BLaER1 treated with 17β-estradiol and CSF1 and Interleukin-3, amounts not matched to agents 10 nM and 100 nM (cell line): ENCODE data around the gene PSMD11.

Source experiments
- H3K27ac ChIP-seq, 11 experiments: shearing (Covaris generic); formaldehyde crosslinking; 2 replicates each; pipeline ENCODE4 v1.8.1; 2022
- H3K27me3 ChIP-seq, 11 experiments: shearing (Covaris generic); formaldehyde crosslinking; 2 replicates each; pipeline ENCODE4 v1.8.1; 2022
- H3K36me3 ChIP-seq, 11 experiments: shearing (Covaris generic); formaldehyde crosslinking; 2 replicates each; pipeline ENCODE4 v1.8.1; 2022
- H3K4me1 ChIP-seq, 10 experiments: shearing (Covaris generic); formaldehyde crosslinking; 2 replicates each; pipeline ENCODE4 v1.8.1; 2022
- H3K4me2 ChIP-seq, 11 experiments: shearing (Covaris generic); formaldehyde crosslinking; 2 replicates each; pipeline ENCODE4 v1.8.1; 2022
- H3K4me3 ChIP-seq, 10 experiments: shearing (Covaris generic); formaldehyde crosslinking; 2 replicates each; pipeline ENCODE4 v1.8.1; 2022
- H3K9ac ChIP-seq, 11 experiments: shearing (Covaris generic); formaldehyde crosslinking; 2 replicates each; pipeline ENCODE4 v1.8.1; 2022
- H3K9me3 ChIP-seq, 11 experiments: shearing (Covaris generic); formaldehyde crosslinking; replicated peaks in 1 of 11; 2 replicates each; pipeline ENCODE4 v1.8.1; 2022
- H4K20me1 ChIP-seq, 11 experiments: shearing (Covaris generic); formaldehyde crosslinking; 2 replicates each; pipeline ENCODE4 v1.8.1; 2022
- Cebpa-rat ChIP-seq, 11 experiments: shearing (Covaris generic); IDR thresholded peaks; 2 replicates each; pipeline ENCODE4 v1.8.1; 2022

The PSMD11 gene

GRCh38 chr17:32503251-32504165, 59.2 kb downstream of the PSMD11 start:
- Histone ChIP-seq H3K27ac (peak overlapping the region; percentile 17 to 81 (median 71); a peak in 21 of 22 replicates), H3K27me3 (no peaks in the 10 kb centered on the region), H4K20me1 (no peaks in the 10 kb centered on the region; a peak in 1 of 22 replicates), H3K9me3 (no peaks in the 10 kb centered on the region), H3K36me3 (no peaks in the 10 kb centered on the region), H3K4me1 (peaks cover 23 to 29% (median 26%) of the 10 kb centered on the region in 10 experiments), H3K9ac (peak overlapping the region; percentile 25 to 62 (median 55); a peak in 15 of 22 replicates), H3K4me3 (no peak overlapping the region), H3K4me2 (peak overlapping the region; percentile 62 to 95 (median 85))
- TF ChIP-seq Cebpa-rat (IDR thresholded peaks at IDR 0.05) = peak in 3 of 11 experiments; percentile 5 to 28 (median 9); a peak in 4 of 22 replicates

GRCh38 chr17:32504166-32504990, 60.1 kb downstream of the PSMD11 start:
- Histone ChIP-seq H3K27ac (peak overlapping the region; percentile 17 to 81 (median 71); a peak in 21 of 22 replicates), H3K9me3 (no peaks in the 10 kb centered on the region), H3K4me1 (peaks cover 23 to 29% (median 26%) of the 10 kb centered on the region in 10 experiments), H4K20me1 (no peaks in the 10 kb centered on the region; a peak in 1 of 22 replicates), H3K4me2 (peak overlapping the region; percentile 62 to 95 (median 85)), H3K4me3 (no peak overlapping the region), H3K9ac (peak overlapping the region; percentile 25 to 62 (median 55); a peak in 15 of 22 replicates), H3K36me3 (no peaks in the 10 kb centered on the region), H3K27me3 (no peaks in the 10 kb centered on the region)
- no peak for TF ChIP-seq Cebpa-rat (IDR thresholded peaks at IDR 0.05)

DNA sequence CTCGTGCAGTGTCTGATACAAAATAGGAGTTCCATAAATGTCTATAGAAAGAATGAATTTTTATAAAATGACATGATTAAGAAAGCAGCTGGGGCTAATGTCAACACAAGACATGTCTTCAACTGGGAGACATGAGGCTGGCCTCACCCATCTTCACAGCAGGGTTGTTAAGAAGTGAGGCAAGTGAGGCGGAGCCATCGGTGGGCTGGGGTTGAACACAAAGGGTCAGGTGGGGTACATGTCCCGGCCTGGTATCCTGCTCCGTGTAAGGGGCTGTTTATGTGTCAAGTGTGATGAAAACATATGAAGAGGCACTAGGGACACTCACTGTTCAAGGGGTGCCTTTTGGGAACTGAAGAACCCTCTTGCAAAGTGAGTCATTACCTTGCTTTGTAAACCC, 64.6 kb downstream of the PSMD11 start:
- Histone ChIP-seq H3K4me3 (no peak overlapping the region), H4K20me1 (no peaks in the 10 kb centered on the region; a peak in 1 of 22 replicates), H3K9ac (no peak overlapping the region), H3K27me3 (no peaks in the 10 kb centered on the region), H3K4me2 (no peak overlapping the region), H3K4me1 (peaks cover 11 to 39% (median 33%) of the 10 kb centered on the region in 10 experiments), H3K9me3 (no peaks in the 10 kb centered on the region), H3K27ac (no peak overlapping the region), H3K36me3 (no peaks in the 10 kb centered on the region)
- TF ChIP-seq Cebpa-rat (IDR thresholded peaks at IDR 0.05) = no peak

- no peak overlapping the region for H3K4me3 ChIP-seq
- H3K9ac ChIP-seq = no peak overlapping the region
- H3K27ac ChIP-seq = no peak overlapping the region
- no peaks in the 10 kb centered on the region for H3K27me3 ChIP-seq
- TF ChIP-seq Cebpa-rat (IDR thresholded peaks at IDR 0.05) = no peak
- H3K4me2 ChIP-seq = peak overlapping the region in 8 of 11 experiments; percentile 31 to 64 (median 52); a peak in 15 of 22 replicates
- no peaks in the 10 kb centered on the region for H3K36me3 ChIP-seq
- H3K4me1 ChIP-seq = peaks cover under 1 to 36% (median 27%) of the 10 kb centered on the region in 10 experiments; a peak in 18 of 20 replicates
- no peaks in the 10 kb centered on the region for H4K20me1 ChIP-seq
- no peaks in the 10 kb centered on the region for H3K9me3 ChIP-seq
These were observed 66.2 kb downstream of the PSMD11 start for GRCh38 chr17:32510466-32510865.

DNA sequence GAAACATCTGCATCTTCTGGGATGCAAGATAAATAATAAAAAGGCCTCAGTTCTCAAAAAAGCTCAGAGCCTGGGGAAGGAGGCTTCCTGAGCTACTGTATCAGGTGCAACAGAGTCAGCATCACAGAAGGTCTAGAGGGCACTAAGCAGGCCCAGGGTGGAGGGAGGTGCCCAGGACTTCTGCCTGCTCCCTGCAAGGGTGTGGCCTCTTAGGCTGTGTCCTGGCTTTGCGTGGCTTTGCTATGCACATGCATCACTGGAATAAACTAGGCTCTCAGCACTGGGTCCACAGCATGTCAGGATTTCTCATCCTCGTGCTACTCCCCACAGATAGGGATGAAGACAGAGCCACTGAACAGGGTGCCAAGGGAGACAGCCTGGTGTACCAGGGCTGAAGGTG, 68.0 kb downstream of the PSMD11 start:
- no peaks in the 10 kb centered on the region for H3K36me3 ChIP-seq
- H3K27ac ChIP-seq = no peak overlapping the region
- no peaks in the 10 kb centered on the region for H3K27me3 ChIP-seq
- H3K4me3 ChIP-seq = no peak overlapping the region
- peaks cover 19 to 55% (median 46%) of the 10 kb centered on the region in 10 experiments for H3K4me1 ChIP-seq
- H4K20me1 ChIP-seq = no peaks in the 10 kb centered on the region
- H3K9me3 ChIP-seq = no peaks in the 10 kb centered on the region
- H3K9ac ChIP-seq = no peak overlapping the region
- TF ChIP-seq Cebpa-rat (IDR thresholded peaks at IDR 0.05) = no peak
- peak overlapping the region in 2 of 11 experiments; percentile 10 to 61; a peak in 2 of 22 replicates for H3K4me2 ChIP-seq

GRCh38 chr17:32513579-32513978, 69.3 kb downstream of the PSMD11 start:
- TF ChIP-seq Cebpa-rat (IDR thresholded peaks at IDR 0.05) = no peak
- no peaks in the 10 kb centered on the region for H3K36me3 ChIP-seq
- H3K4me3 ChIP-seq = no peak overlapping the region
- peaks cover 22 to 68% (median 58%) of the 10 kb centered on the region in 10 experiments for H3K4me1 ChIP-seq
- H3K9ac ChIP-seq = no peak overlapping the region
- peaks cover 0 to 2% (median 0%) of the 10 kb centered on the region in 11 experiments; a peak in 1 of 22 replicates for H4K20me1 ChIP-seq
- H3K27me3 ChIP-seq = peaks cover 0 to 7% (median 0%) of the 10 kb centered on the region in 11 experiments; a peak in 3 of 22 replicates
- H3K4me2 ChIP-seq = no peak overlapping the region
- no peaks in the 10 kb centered on the region for H3K9me3 ChIP-seq
- no peak overlapping the region for H3K27ac ChIP-seq

- Histone ChIP-seq H3K4me1 (peaks cover 23 to 77% (median 67%) of the 10 kb centered on the region in 10 experiments), H3K9me3 (no peaks in the 10 kb centered on the region), H4K20me1 (peaks cover 0 to 6% (median 0%) of the 10 kb centered on the region in 11 experiments; a peak in 2 of 22 replicates), H3K27me3 (peaks cover 0 to 17% (median 0%) of the 10 kb centered on the region in 11 experiments; a peak in 6 of 22 replicates), H3K27ac (no peak overlapping the region), H3K4me2 (peak overlapping the region in 6 of 11 experiments; percentile 81 to 94 (median 90); a peak in 8 of 22 replicates), H3K9ac (no peak overlapping the region), H3K36me3 (no peaks in the 10 kb centered on the region), H3K4me3 (no peak overlapping the region)
- no peak for TF ChIP-seq Cebpa-rat (IDR thresholded peaks at IDR 0.05)
These were observed 70.3 kb downstream of the PSMD11 start for GRCh38 chr17:32514606-32515005.

GRCh38 chr17:32515677-32516383, 71.5 kb downstream of the PSMD11 start:
- no peak overlapping the region for H3K9ac ChIP-seq
- H3K9me3 ChIP-seq = no peaks in the 10 kb centered on the region
- peaks cover 0 to 25% (median 0%) of the 10 kb centered on the region in 11 experiments; a peak in 6 of 22 replicates for H3K27me3 ChIP-seq
- peaks cover 0 to 9% (median 0%) of the 10 kb centered on the region in 11 experiments; a peak in 2 of 22 replicates for H4K20me1 ChIP-seq
- H3K4me1 ChIP-seq = peaks cover 35 to 80% (median 70%) of the 10 kb centered on the region in 10 experiments
- H3K4me3 ChIP-seq = no peak overlapping the region
- TF ChIP-seq Cebpa-rat (IDR thresholded peaks at IDR 0.05) = no peak
- peak overlapping the region; percentile 13 to 95 (median 89); a peak in 20 of 22 replicates for H3K4me2 ChIP-seq
- H3K36me3 ChIP-seq = no peaks in the 10 kb centered on the region
- no peak overlapping the region for H3K27ac ChIP-seq
